T47D (cell line): ENCODE data around the gene CCDC86.

Source experiments
- DNase-seq, 2 experiments: peaks; one replicate each; pipeline versions ENCODE4 v3.0.0 to v3.0.0-alpha.2; 2011 to 2012; ENCODE audit warnings: low read depth in 1 of 2, low spot score in 1 of 2
- JUND ChIP-seq: IDR thresholded peaks from 2 replicates; pipeline ENCODE4 v1.6.1; 2012; ENCODE audit warnings: low read depth
- in situ Hi-C: cut with HindIII; loops from 2 replicates; pipeline ENCODE4 v1.10.0; 2016; ENCODE audit warnings: low sequenced_read_pairs, low pct_unique_long_range_greater_than_20kb

CCDC86 gene

GRCh38 chr11:60880643-60881282 lies 38.9 kb downstream of the CCDC86 start:
- no peak for TF ChIP-seq JUND
- in situ Hi-C loops, result no loop called here
- no peak for DNase-seq

GRCh38 chr11:60887556-60887955 lies 45.6 kb downstream of the CCDC86 start:
- in situ Hi-C loops, result no loop called here
- no peak for TF ChIP-seq JUND
- DNase-seq, result peak; percentile 49 to 83

GRCh38 chr11:60889869-60890311 lies 48.0 kb downstream of the CCDC86 start:
- peak in 1 of 2 experiments; percentile 63 for DNase-seq
- in situ Hi-C loops, result no loop called here
- TF ChIP-seq JUND, result no peak

GRCh38 chr11:60890696-60891095 lies 48.8 kb downstream of the CCDC86 start:
- in situ Hi-C loops, result no loop called here
- TF ChIP-seq JUND, result no peak
- DNase-seq, result no peak

- TF ChIP-seq JUND, result no peak
- DNase-seq, result no peak
- in situ Hi-C loops, result no loop called here
Measured at GRCh38 chr11:60891103-60891741, 49.3 kb downstream of the CCDC86 start.

DNA sequence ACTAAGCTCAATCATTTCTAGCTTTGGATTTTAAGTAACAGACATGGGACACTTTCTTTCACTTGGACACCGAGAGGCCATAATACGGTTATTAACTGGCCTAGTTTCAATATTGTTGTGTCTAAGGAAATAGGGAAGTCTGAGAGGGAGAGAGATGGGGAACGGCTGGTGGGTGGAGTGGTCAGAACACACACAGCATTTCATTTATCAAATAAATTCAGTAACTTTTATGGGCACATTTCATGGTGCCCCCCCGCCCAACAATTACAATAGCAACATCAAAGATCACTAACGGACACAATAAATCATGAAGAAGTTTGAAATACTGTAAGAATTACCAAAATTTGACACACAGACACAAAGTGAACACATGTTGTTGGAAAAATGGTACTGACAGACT lies 53.8 kb downstream of the CCDC86 start:
- no peak for DNase-seq
- no peak for TF ChIP-seq JUND
- in situ Hi-C loops, result no loop called here

DNA sequence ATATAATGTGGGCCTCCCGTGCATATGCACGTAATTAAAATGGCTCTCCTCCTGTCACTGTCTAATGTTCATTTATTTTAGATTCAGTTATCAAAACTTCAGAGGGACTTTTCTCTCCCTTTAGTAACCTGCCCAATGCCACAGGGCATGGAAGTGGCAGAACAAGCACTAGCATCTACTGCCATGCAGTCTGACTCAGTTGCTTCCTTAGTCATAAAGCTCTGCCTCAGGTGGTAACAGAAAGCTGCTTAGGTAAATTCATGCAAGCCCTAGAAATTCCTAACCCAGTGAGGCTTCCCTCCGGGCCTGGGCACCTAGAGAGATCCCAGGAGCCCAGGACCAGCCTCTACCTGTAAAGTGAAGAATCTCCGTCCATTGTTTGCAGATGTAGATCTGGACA lies 55.6 kb downstream of the CCDC86 start:
- TF ChIP-seq JUND, result no peak
- in situ Hi-C loops, result no loop called here
- no peak for DNase-seq

GRCh38 chr11:60899046-60899936 lies 57.4 kb downstream of the CCDC86 start:
- in situ Hi-C loops, result no loop called here
- peak; percentile 66 to 84 for DNase-seq
- no peak for TF ChIP-seq JUND

DNA sequence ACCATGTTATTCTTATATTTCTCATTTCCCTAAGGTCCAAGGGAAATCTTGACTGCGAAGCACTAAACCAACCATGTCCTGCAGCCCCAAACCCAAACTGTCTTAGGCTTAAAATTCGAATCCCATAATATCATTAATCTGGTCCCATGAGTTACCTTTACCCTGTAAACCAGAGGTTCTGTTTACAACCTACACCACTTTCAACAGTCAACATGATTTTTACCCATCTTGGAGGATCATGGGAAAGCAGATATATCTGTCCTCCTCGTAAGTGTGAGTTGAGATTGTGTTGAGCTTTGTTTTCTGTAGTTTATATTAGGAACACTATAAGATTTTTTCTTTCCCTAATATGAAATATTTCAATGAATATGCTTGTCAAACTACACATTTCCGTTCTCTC lies 58.1 kb downstream of the CCDC86 start:
- in situ Hi-C loops, result no loop called here
- no peak for TF ChIP-seq JUND
- no peak for DNase-seq
